Vagina (tissue), 2 donors: ENCODE measurements around the gene LRIT1. TPM values are rescaled to one million over a fixed set of nuclear protein-coding genes. Genes with fewer than 3 reads are reported as not detected.

ENCODE experiments used
- DNase-seq, 2 donors: peaks; one replicate each; pipeline ENCODE4 v3.0.0-alpha.2; 2017; ENCODE audit errors: extremely low spot score in 2 of 2
- H3K27ac ChIP-seq: fragments of 200-600 bp; sonication (generic); one replicate; pipeline ENCODE4 v1.5.1; 2019
- H3K27me3 ChIP-seq: fragments of 200-600 bp; sonication (generic); one replicate; pipeline ENCODE4 v1.5.1; 2019
- H3K36me3 ChIP-seq, 2 donors: fragments of 200-600 bp; sonication (generic); one replicate each; pipeline ENCODE4 v1.5.1; 2017 to 2019
- H3K4me1 ChIP-seq: fragments of 200-600 bp; sonication (generic); one replicate; pipeline ENCODE4 v1.5.1; 2019
- H3K4me3 ChIP-seq, 2 donors: fragments of 200-600 bp; sonication (generic); 1 replicate in 1 of 2; 2 replicates in 1 of 2; pipeline ENCODE4 v1.5.1; 2016 to 2019
- H3K9me3 ChIP-seq: fragments of 200-600 bp; sonication (generic); one replicate; pipeline ENCODE4 v1.5.1; 2019
- CTCF ChIP-seq, 3 experiments: fragments of 450-650 bp in 2 of 3; fragments of 200-600 bp in 1 of 3; sonication (generic) in 1 of 3; IDR thresholded peaks; one replicate each; pipeline ENCODE4 v1.5.1; 2017 to 2019; ENCODE audit warnings: antibody characterized with exemption in 3 of 3, mild to moderate bottlenecking in 2 of 3, moderate library complexity in 2 of 3
- POLR2A ChIP-seq, 2 donors: fragments of 450-650 bp; IDR thresholded peaks; one replicate each; pipeline ENCODE4 v1.6.1; 2017; ENCODE audit warnings: antibody characterized with exemption in 2 of 2, mild to moderate bottlenecking in 2 of 2, moderate library complexity in 2 of 2
- POLR2AphosphoS5 ChIP-seq, 2 donors: sonication (generic); formaldehyde crosslinking; IDR thresholded peaks; one replicate each; pipeline ENCODE4 v1.9.0; 2017; ENCODE audit warnings: antibody characterized with exemption in 2 of 2, mild to moderate bottlenecking in 2 of 2, low read depth in 1 of 2; ENCODE audit not compliant: insufficient read depth in 1 of 2
- intact Hi-C: fragments of 100-400 bp; cut with DNase I; formaldehyde crosslinking; loops from one replicate; pipeline ENCODE4 v1.15.1; 2023
- total RNA-seq: library from RNA; depleted of rRNA; stranded (reverse); fragments of >200 nt; gene quantifications from one replicate; pipeline ENCODE4 v1.2.3, GENCODE V29; 2016

Gene LRIT1, protein sequence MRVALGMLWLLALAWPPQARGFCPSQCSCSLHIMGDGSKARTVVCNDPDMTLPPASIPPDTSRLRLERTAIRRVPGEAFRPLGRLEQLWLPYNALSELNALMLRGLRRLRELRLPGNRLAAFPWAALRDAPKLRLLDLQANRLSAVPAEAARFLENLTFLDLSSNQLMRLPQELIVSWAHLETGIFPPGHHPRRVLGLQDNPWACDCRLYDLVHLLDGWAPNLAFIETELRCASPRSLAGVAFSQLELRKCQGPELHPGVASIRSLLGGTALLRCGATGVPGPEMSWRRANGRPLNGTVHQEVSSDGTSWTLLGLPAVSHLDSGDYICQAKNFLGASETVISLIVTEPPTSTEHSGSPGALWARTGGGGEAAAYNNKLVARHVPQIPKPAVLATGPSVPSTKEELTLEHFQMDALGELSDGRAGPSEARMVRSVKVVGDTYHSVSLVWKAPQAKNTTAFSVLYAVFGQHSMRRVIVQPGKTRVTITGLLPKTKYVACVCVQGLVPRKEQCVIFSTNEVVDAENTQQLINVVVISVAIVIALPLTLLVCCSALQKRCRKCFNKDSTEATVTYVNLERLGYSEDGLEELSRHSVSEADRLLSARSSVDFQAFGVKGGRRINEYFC
- total RNA-seq = not detected

DNA sequence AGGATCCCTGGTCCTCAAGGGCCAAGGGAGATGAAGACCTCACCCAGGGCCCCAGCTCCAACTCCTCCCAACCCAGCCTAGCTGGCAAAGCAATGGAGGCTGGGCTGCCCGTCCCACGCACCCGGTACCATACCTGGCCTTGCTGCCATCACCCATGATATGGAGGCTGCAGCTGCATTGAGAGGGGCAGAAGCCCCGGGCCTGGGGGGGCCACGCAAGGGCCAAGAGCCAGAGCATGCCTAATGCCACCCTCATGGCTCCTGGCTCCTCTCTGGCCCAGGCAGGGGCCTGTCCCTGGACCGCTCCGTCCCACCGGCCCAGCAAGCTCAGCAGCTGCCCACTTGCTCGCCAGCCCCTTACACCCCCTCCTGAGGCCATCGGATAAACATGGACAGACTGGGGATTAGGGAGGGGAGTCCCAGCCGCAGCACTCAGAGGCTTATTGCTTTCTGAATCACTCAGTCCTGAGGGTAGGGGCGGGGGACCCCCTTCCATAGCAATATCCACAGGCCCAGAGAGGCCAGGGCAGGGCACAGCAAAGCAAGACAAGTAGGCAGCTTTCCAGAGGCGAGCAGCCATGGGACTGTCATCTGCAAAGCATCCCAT is at the start of gene LRIT1:
TSS of gene LRIT1 (minus strand) at position 362 of the 606 bp plus-strand sequence. CDS start at position 255, 107 bp downstream.
- DNase-seq = no peak
- H3K4me3 ChIP-seq = no peak within 1 kb of the TSS
- H3K27me3 ChIP-seq = no peaks in the 10 kb centered on the region
- no peak within 1 kb of the TSS for H3K27ac ChIP-seq
- no peaks in the 10 kb centered on the region for H3K4me1 ChIP-seq
- intact Hi-C loops = no loop called here
- H3K36me3 ChIP-seq = no peaks in the 10 kb centered on the region
- TF ChIP-seq CTCF (IDR thresholded peaks at IDR 0.05) (no peak), POLR2A (IDR thresholded peaks at IDR 0.05) (no peak), POLR2AphosphoS5 (IDR thresholded peaks at IDR 0.05; ENCODE audit: insufficient read depth in 1 of 2, low read depth in 1 of 2) (no peak)
- no peaks in the 10 kb centered on the region for H3K9me3 ChIP-seq

DNA sequence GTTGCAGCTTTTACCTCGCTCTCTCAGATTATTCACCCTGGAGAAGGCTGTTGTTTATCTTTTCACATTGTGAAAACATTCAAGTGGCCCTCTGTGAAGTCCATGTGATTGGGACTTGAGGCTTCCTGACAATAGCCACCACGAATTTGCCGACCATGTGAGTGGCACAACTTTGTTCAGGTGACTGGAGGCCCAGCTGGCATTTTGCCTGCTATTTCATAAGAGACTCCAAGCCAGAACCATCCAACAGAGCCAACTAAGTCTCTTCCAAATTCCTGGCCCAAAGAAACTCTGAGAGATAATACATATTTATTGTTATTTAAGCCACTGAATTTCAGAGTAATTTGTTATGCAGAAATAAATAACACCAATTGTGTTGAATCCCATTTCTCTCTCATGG is 48.9 kb upstream of the LRIT1 start:
- H3K4me1 ChIP-seq = no peaks in the 10 kb centered on the region
- H3K36me3 ChIP-seq = no peaks in the 10 kb centered on the region
- H3K9me3 ChIP-seq = no peaks in the 10 kb centered on the region
- no peak for DNase-seq
- no peaks in the 10 kb centered on the region for H3K27me3 ChIP-seq
- no peak overlapping the region for H3K27ac ChIP-seq
- H3K4me3 ChIP-seq = no peak overlapping the region
- TF ChIP-seq POLR2A (IDR thresholded peaks at IDR 0.05) (no peak), CTCF (IDR thresholded peaks at IDR 0.05) (no peak), POLR2AphosphoS5 (IDR thresholded peaks at IDR 0.05; ENCODE audit: insufficient read depth in 1 of 2, low read depth in 1 of 2) (no peak)
- intact Hi-C loops = no loop called here

GRCh38 chr10:84289521-84290200 is 48.3 kb upstream of the LRIT1 start:
- TF ChIP-seq POLR2AphosphoS5 (IDR thresholded peaks at IDR 0.05; ENCODE audit: insufficient read depth in 1 of 2, low read depth in 1 of 2) = no peak
- TF ChIP-seq POLR2A (IDR thresholded peaks at IDR 0.05) = no peak
- no peak for TF ChIP-seq CTCF (IDR thresholded peaks at IDR 0.05)
- Histone ChIP-seq H3K36me3 (no peaks in the 10 kb centered on the region), H3K4me3 (no peak overlapping the region), H3K27me3 (no peaks in the 10 kb centered on the region), H3K9me3 (no peaks in the 10 kb centered on the region), H3K4me1 (no peaks in the 10 kb centered on the region), H3K27ac (no peak overlapping the region)
- intact Hi-C loops = no loop called here
- no peak for DNase-seq

DNA sequence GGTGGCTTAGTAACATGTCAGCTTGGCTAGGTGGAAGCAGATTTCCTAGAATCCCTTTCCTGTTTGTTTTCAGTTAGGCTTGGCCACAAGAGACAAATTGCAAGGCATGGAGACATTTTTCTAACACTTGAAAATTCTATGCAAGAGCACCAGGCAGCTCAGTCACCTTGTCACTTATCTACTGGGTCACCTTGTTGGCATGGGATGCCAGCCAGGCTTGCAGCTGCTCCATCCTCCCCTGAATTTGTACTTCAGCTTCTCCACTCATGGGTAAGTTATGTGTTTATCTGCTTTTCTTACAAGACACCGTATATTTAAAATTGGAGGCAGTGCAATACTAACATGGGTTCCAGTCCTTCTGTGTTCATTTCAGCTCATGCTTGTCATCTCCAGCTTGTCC is 46.8 kb upstream of the LRIT1 start:
- TF ChIP-seq POLR2AphosphoS5 (IDR thresholded peaks at IDR 0.05; ENCODE audit: insufficient read depth in 1 of 2, low read depth in 1 of 2) = no peak
- TF ChIP-seq POLR2A (IDR thresholded peaks at IDR 0.05) = no peak
- no peak for TF ChIP-seq CTCF (IDR thresholded peaks at IDR 0.05)
- H3K36me3 ChIP-seq = no peaks in the 10 kb centered on the region
- H3K4me1 ChIP-seq = no peaks in the 10 kb centered on the region
- no peaks in the 10 kb centered on the region for H3K9me3 ChIP-seq
- H3K4me3 ChIP-seq = no peak overlapping the region
- no peak overlapping the region for H3K27ac ChIP-seq
- intact Hi-C loops = no loop called here
- no peak for DNase-seq
- H3K27me3 ChIP-seq = no peaks in the 10 kb centered on the region
